GM12872 (cell line): Measurements from ENCODE around the gene OR2V1.

Experiments used
- TF ChIP-seq, protein P1 (sequence below): IDR thresholded peaks from 3 replicates; pipeline ENCODE4 v1.5.1; 2011; ENCODE audit warnings: low read depth, mild to moderate bottlenecking, low read length, moderate library complexity; ENCODE audit not compliant: insufficient read depth

The OR2V1 gene

DNA sequence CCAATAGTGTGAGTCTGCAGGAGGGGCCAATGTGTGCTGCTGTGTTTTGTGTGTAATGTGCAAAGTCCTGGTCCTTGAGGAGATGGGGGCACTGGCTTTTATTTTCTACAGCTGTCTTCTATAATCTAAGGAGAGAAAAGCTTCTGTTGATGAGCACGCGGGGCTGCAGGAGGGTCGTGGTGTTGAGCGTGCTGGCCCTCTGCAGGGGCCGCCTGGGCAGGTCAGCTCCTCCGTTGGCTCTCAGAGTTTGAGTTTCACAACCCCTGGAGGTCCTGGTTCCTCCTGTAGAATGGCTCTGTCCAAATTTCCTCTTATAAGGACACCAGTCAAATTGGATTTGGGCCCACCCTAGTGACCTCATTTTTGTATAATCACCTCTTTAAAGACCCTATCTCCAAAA lies 12.6 kb downstream of the OR2V1 start:
- TF ChIP-seq, protein P1, sequence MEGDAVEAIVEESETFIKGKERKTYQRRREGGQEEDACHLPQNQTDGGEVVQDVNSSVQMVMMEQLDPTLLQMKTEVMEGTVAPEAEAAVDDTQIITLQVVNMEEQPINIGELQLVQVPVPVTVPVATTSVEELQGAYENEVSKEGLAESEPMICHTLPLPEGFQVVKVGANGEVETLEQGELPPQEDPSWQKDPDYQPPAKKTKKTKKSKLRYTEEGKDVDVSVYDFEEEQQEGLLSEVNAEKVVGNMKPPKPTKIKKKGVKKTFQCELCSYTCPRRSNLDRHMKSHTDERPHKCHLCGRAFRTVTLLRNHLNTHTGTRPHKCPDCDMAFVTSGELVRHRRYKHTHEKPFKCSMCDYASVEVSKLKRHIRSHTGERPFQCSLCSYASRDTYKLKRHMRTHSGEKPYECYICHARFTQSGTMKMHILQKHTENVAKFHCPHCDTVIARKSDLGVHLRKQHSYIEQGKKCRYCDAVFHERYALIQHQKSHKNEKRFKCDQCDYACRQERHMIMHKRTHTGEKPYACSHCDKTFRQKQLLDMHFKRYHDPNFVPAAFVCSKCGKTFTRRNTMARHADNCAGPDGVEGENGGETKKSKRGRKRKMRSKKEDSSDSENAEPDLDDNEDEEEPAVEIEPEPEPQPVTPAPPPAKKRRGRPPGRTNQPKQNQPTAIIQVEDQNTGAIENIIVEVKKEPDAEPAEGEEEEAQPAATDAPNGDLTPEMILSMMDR: no peak

DNA sequence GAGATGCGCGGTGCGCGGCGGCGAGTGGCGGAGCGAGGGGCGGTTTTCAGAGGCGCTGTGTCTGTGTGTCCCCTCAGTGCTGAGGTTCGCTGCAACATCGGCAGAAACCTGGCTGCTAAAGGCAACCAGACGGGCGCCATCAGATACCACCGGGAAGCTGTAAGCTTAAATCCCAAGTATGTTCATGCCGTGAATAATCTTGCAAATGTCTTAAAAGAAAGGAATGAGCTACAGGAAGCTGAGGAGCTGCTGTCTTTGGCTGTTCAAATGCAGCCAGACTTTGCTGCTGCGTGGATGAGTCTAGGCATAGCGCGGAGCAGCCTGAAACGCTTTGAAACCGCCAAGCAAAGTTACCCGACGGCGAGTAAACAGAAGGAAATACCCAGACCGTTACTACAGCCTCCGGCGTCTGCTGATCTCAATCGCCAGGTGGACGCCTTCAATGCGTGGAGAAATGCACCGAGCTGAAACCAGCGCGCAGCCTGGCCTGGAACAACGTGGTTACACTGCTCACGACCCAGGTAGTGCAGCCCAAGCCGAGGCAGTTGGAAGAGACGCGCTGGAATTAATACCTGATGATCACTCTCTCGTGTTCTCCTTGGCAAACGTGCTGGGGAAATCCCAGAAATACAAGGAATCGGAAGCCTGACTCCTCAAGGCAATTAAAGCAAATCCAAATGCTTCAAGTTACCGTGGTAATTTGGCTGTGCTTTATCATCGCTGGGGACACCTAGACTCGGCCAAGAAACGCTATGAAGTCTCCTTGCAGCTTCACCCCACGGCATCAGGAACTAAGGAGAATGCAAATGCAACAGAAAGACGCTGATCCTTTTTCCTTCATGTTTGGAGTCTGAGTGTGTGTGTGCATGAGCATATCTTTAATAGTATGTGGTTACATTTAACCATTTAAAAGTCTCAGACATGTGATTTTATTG lies 15.9 kb downstream of the OR2V1 start:
- TF ChIP-seq, protein P1: no peak

DNA sequence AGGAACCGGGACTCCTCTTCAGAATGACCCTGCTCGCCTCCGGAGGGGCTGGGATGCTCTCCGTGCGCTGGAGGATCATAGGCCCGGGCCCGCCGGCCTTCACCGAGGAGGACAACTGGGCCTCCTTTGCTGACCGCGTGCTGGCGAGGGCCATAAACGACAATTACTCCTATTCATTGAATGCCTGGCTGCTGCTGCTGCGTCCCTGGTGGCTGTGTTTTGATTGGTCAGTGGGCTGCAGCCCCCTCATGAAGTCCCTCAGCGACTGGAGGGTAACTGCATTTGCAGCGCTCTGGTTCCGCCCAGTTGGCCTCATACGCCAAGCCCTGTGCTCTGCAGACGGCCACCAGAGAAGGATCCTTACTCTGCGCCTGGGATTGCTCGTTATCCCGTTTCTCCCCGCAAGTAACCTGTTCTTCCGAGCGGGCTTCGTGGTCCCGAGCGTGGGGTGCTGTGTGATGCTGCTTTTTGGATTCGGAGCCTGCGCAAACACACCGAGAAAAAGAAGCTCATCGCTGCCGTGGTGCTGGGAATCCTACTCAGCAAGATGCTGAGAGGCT lies 16.6 kb downstream of the OR2V1 start:
- TF ChIP-seq, protein P1: no peak

DNA sequence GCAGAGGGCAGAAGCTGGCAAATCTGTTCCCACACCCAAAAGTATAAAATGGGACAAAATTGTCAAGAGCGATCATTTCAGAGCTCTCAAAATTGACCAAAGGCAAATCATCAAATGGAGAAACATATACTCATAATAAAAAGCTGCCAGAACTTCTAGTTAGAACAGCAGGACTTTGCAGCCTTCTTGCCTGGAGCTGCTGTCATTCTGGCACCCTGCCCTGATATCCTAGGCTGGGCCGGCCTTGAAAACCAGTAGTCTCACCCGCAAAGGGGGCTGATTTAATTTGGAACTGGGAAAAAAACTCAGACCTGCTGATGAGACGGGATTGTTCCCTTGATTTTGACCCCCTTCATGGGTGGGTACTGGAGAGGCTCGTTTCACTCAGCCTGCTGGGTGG lies 18.5 kb downstream of the OR2V1 start:
- TF ChIP-seq, protein P1: no peak

DNA sequence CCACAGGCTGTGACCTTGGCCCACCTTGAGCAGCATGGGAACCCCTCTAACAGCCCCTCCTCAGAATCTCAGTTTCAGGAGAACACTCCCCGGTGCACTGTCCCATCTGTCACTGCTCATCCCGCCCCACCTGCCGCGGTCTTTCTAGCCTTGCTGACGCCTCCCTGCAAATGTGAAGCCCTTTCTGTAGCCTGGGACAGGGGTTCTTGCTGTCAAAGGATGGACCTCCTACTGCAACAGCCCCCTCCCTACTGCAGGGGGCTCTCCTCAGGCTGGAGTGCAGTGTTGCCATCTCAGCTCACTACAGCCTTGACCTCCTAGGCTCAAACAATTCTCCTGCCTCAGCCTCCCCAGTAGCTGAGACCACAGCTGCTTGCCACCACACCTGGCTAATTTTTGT lies 20.0 kb downstream of the OR2V1 start:
- TF ChIP-seq, protein P1: no peak

DNA sequence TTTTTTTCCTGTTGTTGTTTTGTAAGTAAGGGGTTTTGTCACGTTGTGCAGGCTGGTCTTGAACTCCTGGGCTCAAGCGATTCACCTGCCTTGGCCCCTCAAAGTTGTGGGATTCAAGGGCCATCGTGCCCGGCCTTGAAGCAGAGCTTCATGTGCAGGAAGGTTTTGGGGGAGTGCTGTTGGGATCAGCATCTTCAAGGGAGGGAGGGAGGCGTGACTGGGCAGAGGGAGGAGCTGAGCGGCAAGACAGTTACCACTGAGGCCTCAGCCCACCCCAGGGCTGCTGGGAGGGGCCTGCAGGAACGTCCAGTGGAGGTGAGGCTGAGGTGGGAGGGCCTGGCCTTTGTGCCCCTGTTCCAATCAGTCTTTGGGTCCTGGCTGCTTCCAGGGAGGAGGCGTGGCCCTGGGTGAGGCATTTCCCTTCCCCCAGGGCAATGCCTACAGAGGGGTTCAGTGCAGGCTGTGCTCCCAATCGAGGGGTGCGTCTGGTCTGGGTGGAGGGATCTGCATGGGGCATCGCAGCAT lies 21.4 kb downstream of the OR2V1 start:
- TF ChIP-seq, protein P1: no peak

DNA sequence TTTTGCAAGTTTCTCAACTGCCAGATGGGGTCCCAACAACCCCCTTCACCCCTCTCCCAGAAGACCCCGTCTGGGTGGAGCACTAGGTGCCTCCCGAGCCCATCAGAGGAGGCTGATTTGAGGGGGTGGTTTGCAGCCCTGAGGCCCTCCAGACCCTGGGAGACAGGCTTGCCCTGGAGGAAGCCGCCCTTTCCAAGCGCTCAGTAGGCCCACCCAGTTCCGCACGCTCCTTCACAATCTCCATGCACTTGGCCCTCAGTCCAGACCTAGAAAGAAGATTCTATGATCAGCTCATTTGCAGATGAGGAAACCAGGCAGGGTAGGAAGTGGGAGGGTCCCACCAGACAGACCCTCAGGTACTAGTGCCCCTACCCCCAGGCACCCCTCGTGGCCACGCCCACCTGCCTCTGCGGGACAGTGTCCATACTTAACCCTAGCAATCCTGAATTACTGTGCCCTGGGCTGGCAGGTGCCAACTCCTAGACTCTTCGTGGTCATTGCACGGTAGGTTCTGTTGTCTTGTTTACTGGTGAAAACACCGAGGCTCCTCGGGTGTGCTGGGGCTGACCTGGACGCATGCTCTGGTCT lies 22.3 kb downstream of the OR2V1 start:
- TF ChIP-seq, protein P1: no peak
